Natural killer cell (primary cell): ENCODE data around the gene STMP1. TPM values are rescaled to one million over a fixed set of nuclear protein-coding genes. Genes with fewer than 3 reads are reported as not detected.

ENCODE experiments used
- ATAC-seq, 3 donors: fragments of 150-1000 bp in 2 of 3; fragments of 200-7000 bp in 1 of 3; cut with Tn5 transposase; 1 replicate in 1 of 3; 2 replicates in 2 of 3; pipeline ENCODE4 v1.10.0; 2021; ENCODE audit warnings: mild to moderate bottlenecking in 2 of 3, moderate library complexity in 2 of 3
- DNase-seq, 2 donors: peaks; one replicate each; pipeline versions ENCODE4 v3.0.0 to v3.0.0-alpha.2; 2013 to 2021; ENCODE audit warnings: mixed read lengths in 1 of 2
- H3K27ac ChIP-seq: one replicate; pipeline ENCODE4 v1.5.1; 2013; ENCODE audit warnings: mild to moderate bottlenecking, low read length
- H3K27me3 ChIP-seq: one replicate; pipeline ENCODE4 v1.6.1; 2013; ENCODE audit warnings: low read length; ENCODE audit not compliant: control insufficient read depth, insufficient read depth
- H3K36me3 ChIP-seq: one replicate; pipeline ENCODE4 v1.6.1; 2013; ENCODE audit warnings: low read length; ENCODE audit not compliant: control insufficient read depth, insufficient read depth
- H3K4me1 ChIP-seq: one replicate; pipeline ENCODE4 v1.6.1; 2013; ENCODE audit warnings: low read length; ENCODE audit not compliant: control insufficient read depth, insufficient read depth
- H3K4me3 ChIP-seq: one replicate; pipeline ENCODE4 v1.5.1; 2013; ENCODE audit warnings: low read length
- H3K9me3 ChIP-seq: one replicate; pipeline ENCODE4 v1.6.1; 2013; ENCODE audit warnings: low read length; ENCODE audit not compliant: control insufficient read depth, insufficient read depth
- H3K27ac Mint-ChIP-seq, 2 donors: one replicate each; pipeline ENCODE4 v1.8.0; 2022; ENCODE audit warnings: mild to moderate bottlenecking in 2 of 2, mixed read lengths in 2 of 2, moderate library complexity in 1 of 2
- H3K27me3 Mint-ChIP-seq, 2 donors: one replicate each; pipeline ENCODE4 v1.8.0; 2022; ENCODE audit warnings: low read depth in 2 of 2, mixed read lengths in 2 of 2
- H3K36me3 Mint-ChIP-seq: one replicate; pipeline ENCODE4 v1.8.0; 2022; ENCODE audit warnings: mixed read lengths
- H3K4me1 Mint-ChIP-seq, 2 donors: one replicate each; pipeline ENCODE4 v1.8.0; 2022; ENCODE audit warnings: mixed read lengths in 2 of 2
- H3K4me3 Mint-ChIP-seq: one replicate; pipeline ENCODE4 v1.8.0; 2022; ENCODE audit warnings: mild to moderate bottlenecking, moderate library complexity, mixed read lengths
- H3K9me3 Mint-ChIP-seq, 2 donors: one replicate each; pipeline ENCODE4 v1.8.0; 2022; ENCODE audit warnings: mixed read lengths in 2 of 2
- CTCF ChIP-seq: fragments of 200-600 bp; IDR thresholded peaks from one replicate; pipeline ENCODE4 v1.8.0; 2022; ENCODE audit warnings: antibody characterized with exemption
- WGBS: methylation state at CpG from one replicate; pipeline ENCODE4 v1.1.7; 2013; ENCODE audit warnings: missing lambda C conversion rate; ENCODE audit not compliant: insufficient coverage; 5-methylcytosine and 5-hydroxymethylcytosine counted together
- intact Hi-C: fragments of 100-400 bp; cut with micrococcal nuclease; formaldehyde crosslinking; loops from one replicate; pipeline ENCODE4 v1.14.2; 2022
- total RNA-seq, 4 donors: library from RNA; stranded (reverse); fragments of 120-200 nt in 1 of 4; gene quantifications; one replicate each; pipeline versions ENCODE4 v1.2.3 to v1.2.4, GENCODE V29; 2013 to 2022

Gene STMP1
- total RNA-seq, 3 donors from 2014 or later (not counting 1 experiment from before 2014, with no cell fraction given) = 19.4 to 25.8 (median 22.3) TPM

GRCh38 chr7:135659159-135659846 lies 3.0 kb upstream of the STMP1 start:
- Mint-ChIP-seq H3K4me1 (peaks cover 9 to 18% of the 10 kb centered on the region in 2 donors), H3K27ac (no peak overlapping the region), H3K27me3 (no peaks in the 10 kb centered on the region), H3K4me3 (no peak overlapping the region), H3K9me3 (no peaks in the 10 kb centered on the region), H3K36me3 (no peaks in the 10 kb centered on the region)
- Histone ChIP-seq H3K4me1 (peaks cover 19% of the 10 kb centered on the region), H3K27me3 (no peaks in the 10 kb centered on the region), H3K9me3 (no peaks in the 10 kb centered on the region), H3K36me3 (no peaks in the 10 kb centered on the region), H3K4me3 (no peak overlapping the region), H3K27ac (no peak overlapping the region)
- no peak for TF ChIP-seq CTCF
- DNase-seq (no peak), ATAC-seq (no peak)
- intact Hi-C loops = no loop called here
- 43% methylated on average over 3 of the region's 9 CpGs for WGBS

GRCh38 chr7:135661311-135662122 lies 797 bp upstream of the STMP1 start:
- H3K4me3 Mint-ChIP-seq = peak overlapping the region; percentile 99
- no peak for DNase-seq
- H3K36me3 Mint-ChIP-seq = no peaks in the 10 kb centered on the region

DNA sequence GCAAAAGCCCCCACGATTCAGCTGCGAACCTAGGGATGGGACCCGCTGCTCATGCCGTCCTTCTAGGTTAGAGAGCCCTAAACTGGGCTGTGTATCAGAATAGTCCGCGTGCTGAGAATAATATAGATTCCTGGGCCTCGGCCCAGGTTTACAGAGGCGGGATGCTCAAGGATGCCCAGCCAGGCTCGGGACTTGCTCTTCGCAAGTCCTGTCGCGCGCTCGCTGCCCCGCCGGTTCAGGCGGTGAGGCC lies 266 bp upstream of the STMP1 start:
- 10% methylated on average over 17 of the region's 17 CpGs for WGBS
- Mint-ChIP-seq H3K36me3 (no peaks in the 10 kb centered on the region), H3K4me3 (peak overlapping the region; percentile 99), H3K27me3 (no peaks in the 10 kb centered on the region), H3K9me3 (no peaks in the 10 kb centered on the region), H3K27ac (peak overlapping the region; percentile 88 to 93), H3K4me1 (peaks cover 18 to 28% of the 10 kb centered on the region in 2 donors)
- Histone ChIP-seq H3K4me3 (peak overlapping the region; percentile 96), H3K27me3 (no peaks in the 10 kb centered on the region), H3K27ac (peak overlapping the region; percentile 63), H3K9me3 (no peaks in the 10 kb centered on the region), H3K4me1 (peaks cover 19% of the 10 kb centered on the region), H3K36me3 (no peaks in the 10 kb centered on the region)
- intact Hi-C loops = loop anchor here (1.0 to 5.0 kb wide), 3 partner anchors 104 to 319 kb away; partner anchors contain the start of gene CNOT4
- TF ChIP-seq CTCF = no peak
- DNase-seq (no peak), ATAC-seq (no peak)

More at GRCh38 chr7:135661311-135662122, 797 bp upstream of the STMP1 start:
- TF ChIP-seq CTCF = no peak
- intact Hi-C loops = loop anchor here (1.0 to 5.0 kb wide), 3 partner anchors 103 to 319 kb away; partner anchors contain the start of gene CNOT4
- 48% methylated on average over 14 of the region's 14 CpGs for WGBS
- H3K36me3 ChIP-seq = no peaks in the 10 kb centered on the region
- H3K27ac ChIP-seq = peak overlapping the region; percentile 63
- no peaks in the 10 kb centered on the region for H3K9me3 ChIP-seq
- peak overlapping the region; percentile 88 to 93 for H3K27ac Mint-ChIP-seq
- peak overlapping the region; percentile 96 for H3K4me3 ChIP-seq
- H3K9me3 Mint-ChIP-seq = no peaks in the 10 kb centered on the region
- peaks cover 18 to 25% of the 10 kb centered on the region in 2 donors for H3K4me1 Mint-ChIP-seq
- peaks cover 19% of the 10 kb centered on the region for H3K4me1 ChIP-seq
- peak in 2 of 3 donors; percentile 2 to 37 for ATAC-seq
- no peaks in the 10 kb centered on the region for H3K27me3 Mint-ChIP-seq
- H3K27me3 ChIP-seq = no peaks in the 10 kb centered on the region
